ENCODE results near the gene ARHGDIG. TPM values are rescaled to one million over a fixed set of nuclear protein-coding genes. Genes with fewer than 3 reads are reported as not detected.
A peak's percentile ranks its signal among the peaks of the same experiment; 100 is the strongest.
"Not testable (repeated sequence)": the region's sequence is repeated elsewhere in the genome, so short reads cannot be mapped to it uniquely, and the experiment has no call there.

The ARHGDIG gene
- total and polyA plus RNA-seq, 2 experiments from 2014 or later: 0.78 to 1.0 TPM

DNA sequence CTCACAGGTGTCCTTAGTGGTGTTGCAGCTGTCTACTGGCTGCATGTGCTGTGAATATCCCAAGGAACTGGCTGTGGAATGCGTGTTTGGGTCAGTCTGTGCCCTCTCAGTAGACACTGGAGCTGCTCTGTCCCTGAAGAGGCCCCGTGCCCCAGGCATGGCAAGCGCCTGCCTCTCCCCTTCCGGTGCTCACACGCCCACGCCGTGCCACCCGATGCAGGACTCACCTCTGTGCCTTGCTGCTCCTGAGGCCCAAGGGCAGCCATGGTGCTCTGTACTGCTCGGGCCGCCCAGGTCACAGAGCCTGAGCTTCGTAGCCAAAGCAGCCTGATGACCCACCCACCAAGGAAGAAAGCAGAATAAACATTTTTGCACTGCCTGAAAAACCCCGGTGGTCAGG is 14.7 kb upstream of the ARHGDIG start (continued):
- TF ChIP-seq, protein P1, sequence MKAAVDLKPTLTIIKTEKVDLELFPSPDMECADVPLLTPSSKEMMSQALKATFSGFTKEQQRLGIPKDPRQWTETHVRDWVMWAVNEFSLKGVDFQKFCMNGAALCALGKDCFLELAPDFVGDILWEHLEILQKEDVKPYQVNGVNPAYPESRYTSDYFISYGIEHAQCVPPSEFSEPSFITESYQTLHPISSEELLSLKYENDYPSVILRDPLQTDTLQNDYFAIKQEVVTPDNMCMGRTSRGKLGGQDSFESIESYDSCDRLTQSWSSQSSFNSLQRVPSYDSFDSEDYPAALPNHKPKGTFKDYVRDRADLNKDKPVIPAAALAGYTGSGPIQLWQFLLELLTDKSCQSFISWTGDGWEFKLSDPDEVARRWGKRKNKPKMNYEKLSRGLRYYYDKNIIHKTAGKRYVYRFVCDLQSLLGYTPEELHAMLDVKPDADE (IDR thresholded peaks at IDR 0.05): no peak
- no peak for TF ChIP-seq NANOG (IDR thresholded peaks at IDR 0.05; ENCODE audit: borderline replicate concordance)

DNA sequence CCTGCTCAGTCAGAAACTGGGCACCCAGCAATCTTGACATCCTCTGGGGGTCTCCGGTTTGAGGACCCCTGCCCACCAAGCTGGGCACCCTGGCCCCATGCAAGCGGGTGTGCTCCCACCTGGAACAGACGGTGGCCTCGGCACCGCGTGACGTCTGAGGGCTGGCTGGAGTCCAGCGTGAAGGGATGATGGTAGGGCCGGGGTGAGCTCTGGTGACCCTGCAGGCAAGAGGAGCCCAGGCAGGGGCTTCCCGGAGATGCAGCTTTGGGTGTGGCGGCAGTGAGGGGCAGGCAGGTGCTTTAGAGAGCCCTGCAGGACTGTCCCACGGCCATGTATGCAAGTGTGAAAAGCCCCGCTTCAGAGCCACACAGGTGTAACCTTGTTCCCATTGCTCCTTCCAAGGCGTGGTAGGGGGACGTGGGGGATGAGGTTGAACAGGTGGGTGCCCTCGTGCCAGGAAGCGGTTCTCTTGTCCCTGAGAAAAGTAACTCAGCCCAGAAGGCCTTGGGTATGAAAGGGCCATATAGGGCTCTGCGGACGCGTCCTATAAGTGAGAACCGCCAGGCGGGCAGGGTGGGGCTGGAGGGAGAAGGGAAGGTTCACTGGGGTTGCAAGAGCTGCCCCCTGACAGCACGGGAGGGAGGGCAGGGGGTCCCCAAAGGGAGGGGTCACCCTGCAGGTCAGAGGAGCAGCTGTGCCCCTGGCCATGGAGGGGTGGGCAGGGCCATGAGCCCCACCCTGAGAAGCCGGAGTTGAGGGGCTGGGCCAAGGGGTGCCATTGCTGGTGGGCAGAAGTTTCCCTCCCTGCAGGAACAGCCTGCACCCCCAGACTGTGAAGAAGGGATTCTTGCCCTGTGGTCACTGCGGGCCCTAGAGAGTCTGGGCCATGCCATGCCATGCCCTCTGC is 13.9 kb upstream of the ARHGDIG start:
- 0 out of 2 replicates have a peak, but pooled peaks cover 3% of the 10 kb centered on the region for H3F3A ChIP-seq (replicated peaks; ENCODE audit: low read depth)
- no peak overlapping the region for H3K27ac Mint-ChIP-seq
- no peak overlapping the region for H3K4me3 Mint-ChIP-seq
- H3K4me2 ChIP-seq: no peak overlapping the region
- no peaks in the 10 kb centered on the region; the same call in 2 of the 3 replicates for H3K9me3 Mint-ChIP-seq
- no peaks in the 10 kb centered on the region for H3K9me2 ChIP-seq (ENCODE audit: insufficient read depth)
- no peaks in the 10 kb centered on the region for H3K4me1 Mint-ChIP-seq
- no peaks in the 10 kb centered on the region for H3K4me1 ChIP-seq (ENCODE audit: insufficient read depth)
- TF ChIP-seq CREB1 (CRISPR knock-in tag; IDR thresholded peaks at IDR 0.05; ENCODE audit: low read depth): no peak
- no peak; the same call in 2 of the 3 replicates for ATAC-seq
- H3K27ac ChIP-seq (ENCODE audit: low read depth): no peak overlapping the region
- H3K27me3 Mint-ChIP-seq (ENCODE audit: insufficient read depth, low read depth, poor library complexity): peaks cover 10% of the 10 kb centered on the region
- no peaks in the 10 kb centered on the region for H3K36me3 ChIP-seq (ENCODE audit: insufficient read depth)
- peaks cover 11% of the 10 kb centered on the region; the same call in 1 of the 3 replicates for H3K36me3 Mint-ChIP-seq (ENCODE audit: low read depth)
- DNase-seq (ENCODE audit: low spot score): no peak
- H3K27me3 ChIP-seq (ENCODE audit: insufficient read depth): no peaks in the 10 kb centered on the region
- no peak overlapping the region for H2AFZ ChIP-seq
- H3K79me2 ChIP-seq (replicated peaks; ENCODE audit: insufficient read depth): no peaks in the 10 kb centered on the region
- H4K20me1 ChIP-seq (replicated peaks; ENCODE audit: insufficient read depth): no peaks in the 10 kb centered on the region
- H3K4me3 ChIP-seq: no peak overlapping the region

DNA sequence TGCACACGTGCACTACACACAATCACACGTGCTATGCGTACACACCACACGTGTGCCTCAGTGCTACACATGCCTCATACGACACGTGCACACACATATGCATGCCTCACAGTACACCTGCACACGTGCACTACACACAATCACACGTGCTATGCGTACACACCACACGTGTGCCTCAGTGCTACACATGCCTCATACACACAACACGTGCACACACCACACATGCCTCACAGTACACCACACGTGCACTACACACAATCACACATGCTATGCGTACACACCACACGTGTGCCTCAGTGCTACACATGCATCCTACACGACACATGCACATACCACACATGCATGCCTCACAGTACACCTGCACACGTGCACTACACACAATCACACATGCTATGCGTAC is 12.8 kb upstream of the ARHGDIG start:
- not testable (repeated sequence) for H3K36me3 ChIP-seq (ENCODE audit: insufficient read depth); H3K4me1 Mint-ChIP-seq; H3F3A ChIP-seq (replicated peaks; ENCODE audit: low read depth); H3K9me3 Mint-ChIP-seq; H2AFZ ChIP-seq; H3K4me3 Mint-ChIP-seq; H3K9me2 ChIP-seq (ENCODE audit: insufficient read depth); H3K4me1 ChIP-seq (ENCODE audit: insufficient read depth); H3K79me2 ChIP-seq (replicated peaks; ENCODE audit: insufficient read depth); H3K27ac ChIP-seq (ENCODE audit: low read depth); H3K4me2 ChIP-seq; H4K20me1 ChIP-seq (replicated peaks; ENCODE audit: insufficient read depth); H3K27ac Mint-ChIP-seq; DNase-seq (ENCODE audit: low spot score); H3K4me3 ChIP-seq; H3K27me3 ChIP-seq (ENCODE audit: insufficient read depth); H3K36me3 Mint-ChIP-seq (ENCODE audit: low read depth); ATAC-seq
- TF ChIP-seq POLR2AphosphoS5 (IDR thresholded peaks at IDR 0.05; ENCODE audit: low read depth): 0 out of 2 replicates have a peak, but pooled peaks have one; percentile 4
- peaks cover 10% of the 10 kb centered on the region for H3K27me3 Mint-ChIP-seq (ENCODE audit: insufficient read depth, low read depth, poor library complexity)

Measured in GM23338 (cell line).